ENCODE results near the gene PRDM9. TPM values are rescaled to one million over a fixed set of nuclear protein-coding genes. Genes with fewer than 3 reads are reported as not detected.
"Not testable (repeated sequence)": the region's sequence is repeated elsewhere in the genome, so short reads cannot be mapped to it uniquely, and the experiment has no call there.

PRDM9 gene
- total RNA-seq, 1 donor = not detected

GRCh38 chr5:23474315-23474714 lies 33.1 kb upstream of the PRDM9 start:
- H3K4me3 ChIP-seq (ENCODE audit: low read depth, low read length) = no peak overlapping the region
- TF ChIP-seq CTCF (IDR thresholded peaks at IDR 0.05; ENCODE audit: insufficient read depth, low read length) = no peak
- no peak for DNase-seq (ENCODE audit: low read depth)

GRCh38 chr5:23476580-23476979 lies 30.8 kb upstream of the PRDM9 start:
- no peak for DNase-seq (ENCODE audit: low read depth)
- no peak for TF ChIP-seq CTCF (IDR thresholded peaks at IDR 0.05; ENCODE audit: insufficient read depth, low read length)
- no peak overlapping the region for H3K4me3 ChIP-seq (ENCODE audit: low read depth, low read length)

- TF ChIP-seq CTCF (IDR thresholded peaks at IDR 0.05; ENCODE audit: insufficient read depth, low read length) = no peak
- no peak overlapping the region for H3K4me3 ChIP-seq (ENCODE audit: low read depth, low read length)
- DNase-seq (ENCODE audit: low read depth) = no peak
These were observed 24.8 kb upstream of the PRDM9 start for GRCh38 chr5:23482642-23483041.

- TF ChIP-seq CTCF (IDR thresholded peaks at IDR 0.05; ENCODE audit: insufficient read depth, low read length) = no peak
- no peak overlapping the region for H3K4me3 ChIP-seq (ENCODE audit: low read depth, low read length)
- no peak for DNase-seq (ENCODE audit: low read depth)
These were observed 24.3 kb upstream of the PRDM9 start for GRCh38 chr5:23483090-23483489.

- H3K4me3 ChIP-seq (ENCODE audit: low read depth, low read length) = no peak overlapping the region
- DNase-seq (ENCODE audit: low read depth) = no peak
- TF ChIP-seq CTCF (IDR thresholded peaks at IDR 0.05; ENCODE audit: insufficient read depth, low read length) = no peak
These were observed 23.3 kb upstream of the PRDM9 start for GRCh38 chr5:23484096-23484495.

- not testable (repeated sequence) for H3K4me3 ChIP-seq (ENCODE audit: low read depth, low read length); DNase-seq (ENCODE audit: low read depth)
These were observed 21.2 kb upstream of the PRDM9 start for GRCh38 chr5:23486227-23486626.

- no peak for TF ChIP-seq CTCF (IDR thresholded peaks at IDR 0.05; ENCODE audit: insufficient read depth, low read length)
- DNase-seq (ENCODE audit: low read depth) = no peak
- H3K4me3 ChIP-seq (ENCODE audit: low read depth, low read length) = no peak overlapping the region
These were observed 16.4 kb upstream of the PRDM9 start for GRCh38 chr5:23490993-23491392.
